K562 (cell line): Measurements from ENCODE around the gene GCN1. TPM values are rescaled to one million over a fixed set of nuclear protein-coding genes. Genes with fewer than 3 reads are reported as not detected.

ENCODE experiments used
- ATAC-seq: fragments of 200-7000 bp; cut with Tn5 transposase; 3 replicates; pipeline ENCODE4 v1.9.1; 2020; ENCODE audit warnings: moderate library complexity
- BruUV-seq: library from RNA; stranded (reverse); fragments of 400-500 nt; replicated peaks from 2 replicates; lab custom pipeline; 2021; lab: Mats Ljungman, UMichigan
- CTCF ChIA-PET: fragments of 300-600 bp; formaldehyde crosslinking; extraction: SDS; loops from one replicate; lab custom pipeline; 2021; ENCODE audit warnings: low intra/inter-chr PET ratio; lab: Yijun Ruan, JAX
- POLR2A ChIA-PET: fragments of 300-600, 350-650 bp; sonication (Branson Sonifier 250); formaldehyde crosslinking; extraction: SDS; loops from one replicate; lab custom pipeline; 2021; ENCODE audit warnings: antibody characterized with exemption, inconsistent platforms; lab: Yijun Ruan, JAX
- DNase-seq, 4 experiments: peaks; one replicate each; pipeline versions ENCODE4 v3.0.0 to v3.0.0-alpha.2; 2011 to 2018; ENCODE audit warnings: low spot score in 3 of 4, mixed read lengths in 3 of 4; ENCODE audit errors: extremely low read depth in 1 of 4
- FAIRE-seq: peaks from 2 replicates; lab custom pipeline; 2011; peaks lifted over from hg19 to GRCh38; lab: Jason Lieb, UNC
- H2AFZ ChIP-seq: 2 replicates; pipeline ENCODE4 v1.6.0; 2011; ENCODE audit warnings: low read depth, low read length, control low read depth, inconsistent platforms
- H3K27ac ChIP-seq: fragments of 200-600 bp; 3 replicates; pipeline ENCODE4 v1.8.0; 2011; ENCODE audit warnings: low read depth, mild to moderate bottlenecking, control low read depth, inconsistent platforms, low read length, moderate library complexity, mixed read lengths; ENCODE audit errors: extremely low read depth
- H3K27me3 ChIP-seq, 2 experiments: fragments of 300-600 bp in 1 of 2; 2 replicates in 1 of 2; 3 replicates in 1 of 2; pipeline versions ENCODE4 v1.6.0 to v1.8.0; 2011; ENCODE audit warnings: inconsistent platforms in 2 of 2, low read length in 2 of 2, mild to moderate bottlenecking in 1 of 2, mixed read lengths in 1 of 2, moderate library complexity in 1 of 2; ENCODE audit not compliant: control insufficient read depth in 2 of 2, insufficient read depth in 2 of 2
- H3K36me3 ChIP-seq: fragments of 300-600 bp; 3 replicates; pipeline ENCODE4 v1.8.0; 2011; ENCODE audit warnings: mild to moderate bottlenecking, low read length, inconsistent platforms; ENCODE audit not compliant: control insufficient read depth, insufficient read depth
- H3K4me1 ChIP-seq, 2 experiments: fragments of 200-600 bp in 1 of 2; replicated peaks in 1 of 2; 2 replicates in 1 of 2; 3 replicates in 1 of 2; pipeline versions ENCODE4 v1.5.1 to v1.8.0; 2011; ENCODE audit warnings: inconsistent platforms in 2 of 2, low read length in 2 of 2, mild to moderate bottlenecking in 1 of 2, mixed read lengths in 1 of 2, moderate library complexity in 1 of 2; ENCODE audit not compliant: control insufficient read depth in 2 of 2, insufficient read depth in 2 of 2
- H3K4me2 ChIP-seq: 2 replicates; pipeline ENCODE4 v1.6.1; 2011; ENCODE audit warnings: low read length, control low read depth, inconsistent platforms, mixed read lengths; ENCODE audit not compliant: insufficient read depth
- H3K4me3 ChIP-seq: fragments of 200-600 bp; sonication (generic), shearing (Covaris generic); 2 replicates; pipeline ENCODE4 v1.5.1; 2016; ENCODE audit warnings: control low read depth, inconsistent platforms
- H3K79me2 ChIP-seq: fragments of 200-600 bp; 3 replicates; pipeline ENCODE4 v1.8.0; 2011; ENCODE audit warnings: low read length, inconsistent platforms; ENCODE audit not compliant: control insufficient read depth, insufficient read depth
- H3K9ac ChIP-seq, 2 experiments: 2 replicates each; pipeline versions ENCODE4 v1.6.0 to v1.6.1; 2011; ENCODE audit warnings: low read depth in 2 of 2, low read length in 2 of 2, control low read depth in 1 of 2, inconsistent platforms in 1 of 2, mild to moderate bottlenecking in 1 of 2, mixed read lengths in 1 of 2; ENCODE audit not compliant: insufficient read depth in 1 of 2
- H3K9me1 ChIP-seq: one replicate; pipeline ENCODE4 v1.6.0; 2011; ENCODE audit warnings: inconsistent platforms, mild to moderate bottlenecking, low read length, moderate library complexity; ENCODE audit not compliant: control insufficient read depth, insufficient read depth
- H3K9me3 ChIP-seq: replicated peaks from 2 replicates; pipeline ENCODE4 v1.5.1; 2011; ENCODE audit warnings: low read depth, low read length, inconsistent platforms; ENCODE audit not compliant: control insufficient read depth, insufficient read depth
- H4K20me1 ChIP-seq: replicated peaks from 2 replicates; pipeline ENCODE4 v1.6.1; 2011; ENCODE audit warnings: low read length, inconsistent platforms, mixed read lengths; ENCODE audit not compliant: control insufficient read depth, insufficient read depth
- ELF2 ChIP-seq: fragments of 250-450 bp; sonication (Bioruptor Pico); IDR thresholded peaks from 2 replicates; pipeline ENCODE4 v1.5.0; 2021; ENCODE audit warnings: mild to moderate bottlenecking
- ELF4 ChIP-seq: fragments of 450-650 bp; formaldehyde crosslinking; IDR thresholded peaks from 2 replicates; pipeline ENCODE4 v1.4.0; 2022; ENCODE audit warnings: missing genetic modification characterization
- HDAC6 ChIP-seq: IDR thresholded peaks from 2 replicates; pipeline ENCODE4 v1.6.1; 2012; ENCODE audit warnings: low read depth, mild to moderate bottlenecking, control low read depth, inconsistent platforms, low read length, moderate library complexity
- IRF2 ChIP-seq: sonication (generic); formaldehyde crosslinking; IDR thresholded peaks from 2 replicates; pipeline ENCODE4 v1.8.1; 2022; ENCODE audit warnings: mild to moderate bottlenecking, missing genetic modification reagents
- KDM2B ChIP-seq: fragments of 250-450 bp; sonication (Bioruptor Pico); IDR thresholded peaks from 2 replicates; pipeline ENCODE4 v1.8.0; 2021; ENCODE audit warnings: mild to moderate bottlenecking, moderate library complexity
- MXD1 ChIP-seq: fragments of 250-450 bp; sonication (Bioruptor Pico); IDR thresholded peaks from 2 replicates; pipeline ENCODE4 v1.8.0; 2021; ENCODE audit warnings: borderline replicate concordance, mild to moderate bottlenecking, moderate library complexity; ENCODE audit not compliant: poor library complexity, severe bottlenecking
- NCOA6 ChIP-seq: fragments of 450-650 bp; IDR thresholded peaks from 2 replicates; pipeline ENCODE4 v1.6.1; 2017; ENCODE audit warnings: mild to moderate bottlenecking
- NFATC3 ChIP-seq: fragments of 450-650 bp; IDR thresholded peaks from 2 replicates; pipeline ENCODE4 v1.6.1; 2017; ENCODE audit warnings: mild to moderate bottlenecking
- NR2C2 ChIP-seq, 2 experiments: fragments of 200-800 bp in 1 of 2; sonication (Bioruptor generic) in 1 of 2; sonication (generic) in 1 of 2; formaldehyde crosslinking in 1 of 2; IDR thresholded peaks; 2 replicates each; pipeline versions ENCODE4 v1.6.1 to v1.8.0; 2016 to 2022; ENCODE audit warnings: mild to moderate bottlenecking in 1 of 2, missing compliant biosample characterization in 1 of 2, missing genetic modification characterization in 1 of 2, missing genetic modification reagents in 1 of 2
- PCBP2 ChIP-seq: fragments of 200-400 bp; formaldehyde crosslinking; IDR thresholded peaks from 2 replicates; pipeline ENCODE4 v1.6.1; 2018; ENCODE audit warnings: low read length, low read depth, mild to moderate bottlenecking, moderate library complexity; ENCODE audit not compliant: poor library complexity, severe bottlenecking
- PHTF2 ChIP-seq: fragments of 250-450 bp; sonication (Bioruptor Pico); IDR thresholded peaks from 2 replicates; pipeline ENCODE4 v1.5.0; 2021; ENCODE audit warnings: mild to moderate bottlenecking
- POLR2AphosphoS2 ChIP-seq: IDR thresholded peaks from 2 replicates; pipeline ENCODE4 v1.6.1; 2012; ENCODE audit warnings: low read length, improper control_type of control experiment
- TOE1 ChIP-seq, 2 experiments: fragments of 450-650 bp in 1 of 2; sonication (generic) in 1 of 2; formaldehyde crosslinking in 1 of 2; IDR thresholded peaks; 2 replicates each; pipeline versions ENCODE4 v1.7.1 to v1.8.0; 2016 to 2022; ENCODE audit warnings: borderline replicate concordance in 2 of 2, mild to moderate bottlenecking in 2 of 2, antibody characterized with exemption in 1 of 2, inconsistent platforms in 1 of 2, low read depth in 1 of 2, missing genetic modification reagents in 1 of 2, moderate library complexity in 1 of 2
- ZBTB43 ChIP-seq: sonication (generic); formaldehyde crosslinking; IDR thresholded peaks from 2 replicates; pipeline ENCODE4 v1.8.0; 2023; ENCODE audit warnings: mild to moderate bottlenecking, missing genetic modification reagents
- ZNF224 ChIP-seq: sonication (generic); formaldehyde crosslinking; IDR thresholded peaks from 2 replicates; pipeline ENCODE4 v1.8.0; 2022; ENCODE audit warnings: mild to moderate bottlenecking, missing genetic modification reagents
- ZNF24 ChIP-seq: fragments of 450-650 bp; IDR thresholded peaks from 2 replicates; pipeline ENCODE4 v1.6.1; 2016
- ZZZ3 ChIP-seq: fragments of 450-650 bp; IDR thresholded peaks from 2 replicates; pipeline ENCODE4 v1.6.1; 2016; ENCODE audit warnings: antibody characterized with exemption, mild to moderate bottlenecking, moderate library complexity
- WGBS: fragments of 100-300 bp; shearing (Covaris generic); methylation state at CpG from one replicate; pipeline ENCODE4 v1.1.6; 2016; ENCODE audit warnings: low coverage, mixed read lengths; ENCODE audit not compliant: insufficient coverage; ENCODE audit errors: missing lambda C conversion rate; 5-methylcytosine and 5-hydroxymethylcytosine counted together
- in situ Hi-C: fragments of 300-500 bp; cut with MboI; formaldehyde crosslinking; loops from 4 replicates; pipeline ENCODE4 v1.15.0; 2018; ENCODE audit warnings: inconsistent platforms, mixed read lengths
- intact Hi-C: fragments of 100-400 bp; cut with micrococcal nuclease; formaldehyde crosslinking; loops from 2 replicates; pipeline ENCODE4 v1.14.2; 2022
- polyA plus RNA-seq, 8 experiments: library from polyadenylated mRNA; depleted of rRNA in 4 of 8; stranded (reverse) in 5 of 8; unstranded in 3 of 8; fragments of >200 nt; fragmentation: Nextera tagmentation in 2 of 8; fragmentation: Illumina TruSeq in 1 of 8; extraction: Ambion mirVana in 2 of 8; extraction: Trizol in 1 of 8; gene quantifications; 2 replicates each; pipeline versions ENCODE4 v1.2.1 to v1.2.3, GENCODE V29; 2011 to 2014; ENCODE audit warnings: inconsistent platforms in 1 of 8, missing spikeins in 1 of 8
- total RNA-seq, 7 experiments: library from RNA; depleted of rRNA in 6 of 7; stranded (reverse); fragments of >200 nt in 6 of 7; fragmentation: Illumina TruSeq in 2 of 7; extraction: Trizol in 2 of 7; gene quantifications; 2 replicates each; pipeline versions ENCODE4 v1.2.1 to v1.2.3, GENCODE V29; 2011 to 2021; ENCODE audit warnings: low replicate concordance in 1 of 7
- TF ChIP-seq, protein P1 (sequence below): sonication (generic); formaldehyde crosslinking; IDR thresholded peaks from 2 replicates; pipeline ENCODE4 v1.9.0; 2022; ENCODE audit warnings: mild to moderate bottlenecking, missing genetic modification reagents

Gene GCN1
- total and polyA plus RNA-seq, 9 of the 15 experiments (the other 6 are each of a cell fraction or from before 2014, with no cell fraction given): 11.9 to 190 (median 51.7) TPM

DNA sequence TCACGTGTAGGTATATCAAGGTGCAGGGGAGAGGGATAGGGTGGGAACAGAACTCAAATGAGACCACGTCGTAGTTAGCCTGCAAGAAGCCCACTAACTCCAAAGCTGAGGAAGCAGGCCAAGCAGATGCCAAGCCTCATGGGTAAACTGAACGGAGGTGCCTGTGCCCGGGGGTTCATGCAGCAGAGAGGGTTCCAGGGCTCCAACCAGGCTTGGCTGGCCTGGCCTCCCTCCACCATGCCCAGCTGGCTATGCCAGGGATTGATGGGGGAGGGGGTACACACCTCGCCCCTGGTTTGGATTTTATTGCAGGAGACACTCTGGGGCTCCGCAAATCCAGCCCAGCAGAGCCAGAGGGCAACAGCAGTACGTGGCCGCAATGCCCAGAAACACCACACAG is 43.7 kb upstream of the GCN1 start:
- H3K27me3 ChIP-seq: no peaks in the 10 kb centered on the region
- ChIA-PET CTCF (no interaction called here), POLR2A (interaction anchor here (0.7 to 7.1 kb wide), 10 partner anchors 11 to 250 kb away, joined by 3 to 98 read pairs (median 4); partner anchors contain the start of genes RNU4-1, RNU4-2 and RPLP0)
- intact Hi-C loops (no loop called here), in situ Hi-C loops (no loop called here)
- H3K4me1 ChIP-seq: peaks cover 51 to 53% of the 10 kb centered on the region in 2 experiments
- no peak overlapping the region for H3K4me2 ChIP-seq
- TF ChIP-seq ZNF224 (CRISPR knock-in tag) (no peak), NR2C2 (CRISPR knock-in tag; IDR thresholded peaks at IDR 0.05) (no peak), NR2C2 (tag; IDR thresholded peaks at IDR 0.05) (no peak), NFATC3 (no peak), ELF4 (CRISPR knock-in tag) (no peak), KDM2B (no peak), ZBTB43 (no peak), TOE1 (IDR thresholded peaks at IDR 0.05; ENCODE audit: borderline replicate concordance) (no peak), TOE1 (CRISPR knock-in tag; IDR thresholded peaks at IDR 0.05; ENCODE audit: borderline replicate concordance, low read depth) (no peak), MXD1 (CRISPR knock-in tag) (no peak), ELF2 (CRISPR knock-in tag) (no peak), PCBP2 (no peak), ZZZ3 (no peak), ZNF24 (no peak), NCOA6 (no peak), HDAC6 (no peak), IRF2 (CRISPR knock-in tag) (no peak), PHTF2 (CRISPR knock-in tag) (no peak), POLR2AphosphoS2 (no peak)
- TF ChIP-seq, protein P1, sequence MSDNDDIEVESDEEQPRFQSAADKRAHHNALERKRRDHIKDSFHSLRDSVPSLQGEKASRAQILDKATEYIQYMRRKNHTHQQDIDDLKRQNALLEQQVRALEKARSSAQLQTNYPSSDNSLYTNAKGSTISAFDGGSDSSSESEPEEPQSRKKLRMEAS (CRISPR knock-in tag): no peak
- ATAC-seq (no peak), FAIRE-seq (no peak), DNase-seq (no peak)
- H3K9me3 ChIP-seq: no peaks in the 10 kb centered on the region
- peaks cover 5% of the 10 kb centered on the region; the same call in 1 of the 3 replicates for H3K36me3 ChIP-seq
- BruUV-seq: no TSS peak
- H3K9me1 ChIP-seq: peaks cover 14% of the 10 kb centered on the region
- no peak overlapping the region for H3K27ac ChIP-seq
- H3K4me3 ChIP-seq: no peak overlapping the region
- peak overlapping the region in 1 of 2 experiments; percentile 31; a peak in 1 of 4 replicates for H3K9ac ChIP-seq
- H3K79me2 ChIP-seq: peaks cover 34% of the 10 kb centered on the region
- 76% methylated on average over 7 of the region's 9 CpGs for WGBS
- peaks cover 42% of the 10 kb centered on the region for H4K20me1 ChIP-seq
- no peak overlapping the region for H2AFZ ChIP-seq
